Measurements from ENCODE around the gene SLC4A9.

GRCh38 chr5:140351609-140352334 lies 8.2 kb upstream of the SLC4A9 start:
- TF ChIP-seq CTCF (IDR thresholded peaks at IDR 0.05) (peak; percentile 86 to 95 (median 93)), EP300 (IDR thresholded peaks at IDR 0.05; ENCODE audit: low read depth) (no peak), POLR2A (IDR thresholded peaks at IDR 0.05) (no peak)

Data from transverse colon (tissue), 3 donors.